HT-29 (cell line): ENCODE measurements around the gene DUSP14. TPM values are rescaled to one million over a fixed set of nuclear protein-coding genes. Genes with fewer than 3 reads are reported as not detected.
"Not testable (repeated sequence)": the region's sequence is repeated elsewhere in the genome, so short reads cannot be mapped to it uniquely, and the experiment has no call there.

ENCODE experiments used
- DNase-seq: peaks from one replicate; pipeline ENCODE4 v3.0.0-alpha.2; 2015; ENCODE audit warnings: low spot score
- total RNA-seq: library from RNA; depleted of rRNA; stranded (reverse); fragments of >200 nt; shearing (Covaris generic); gene quantifications from 2 replicates; pipeline ENCODE4 v1.2.3, GENCODE V29; 2014

Gene DUSP14
- total RNA-seq, 1 experiment from 2014 or later: 64.2 TPM

DNA sequence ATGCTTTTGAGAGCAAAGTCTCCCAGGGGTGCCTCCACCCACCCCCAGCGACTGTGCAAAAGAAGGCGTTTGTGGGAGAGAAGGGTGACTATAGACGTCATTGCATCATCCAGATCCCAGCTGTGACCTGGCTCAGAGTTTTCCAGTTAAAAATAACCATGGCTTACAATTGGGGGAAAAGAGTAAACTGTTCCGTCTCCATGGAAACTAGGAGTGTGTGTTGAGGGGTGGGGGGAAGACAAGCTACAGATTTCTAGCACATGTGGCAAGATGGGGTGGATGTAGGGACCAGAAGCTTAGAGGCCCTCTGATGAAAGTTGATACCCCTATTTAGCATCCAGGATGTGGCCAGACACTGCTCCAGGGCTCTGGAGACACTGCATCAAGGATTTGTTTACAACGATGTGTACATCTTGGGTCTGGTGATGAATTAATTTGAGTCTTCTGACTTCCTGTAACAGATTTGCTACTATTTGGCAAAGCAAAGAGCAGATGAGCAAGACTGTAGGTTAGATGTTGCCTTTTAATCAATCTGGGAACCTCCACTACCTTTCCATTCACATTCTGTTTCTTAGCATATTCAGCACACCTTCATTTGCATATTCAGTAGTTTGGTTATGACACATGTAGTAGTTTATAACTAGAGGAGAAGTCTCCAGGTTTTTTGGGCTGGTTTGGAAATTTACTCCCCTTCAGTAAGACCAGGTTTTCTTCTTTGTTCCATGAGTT is 6.2 kb upstream of the DUSP14 start:
- no peak for DNase-seq

DNA sequence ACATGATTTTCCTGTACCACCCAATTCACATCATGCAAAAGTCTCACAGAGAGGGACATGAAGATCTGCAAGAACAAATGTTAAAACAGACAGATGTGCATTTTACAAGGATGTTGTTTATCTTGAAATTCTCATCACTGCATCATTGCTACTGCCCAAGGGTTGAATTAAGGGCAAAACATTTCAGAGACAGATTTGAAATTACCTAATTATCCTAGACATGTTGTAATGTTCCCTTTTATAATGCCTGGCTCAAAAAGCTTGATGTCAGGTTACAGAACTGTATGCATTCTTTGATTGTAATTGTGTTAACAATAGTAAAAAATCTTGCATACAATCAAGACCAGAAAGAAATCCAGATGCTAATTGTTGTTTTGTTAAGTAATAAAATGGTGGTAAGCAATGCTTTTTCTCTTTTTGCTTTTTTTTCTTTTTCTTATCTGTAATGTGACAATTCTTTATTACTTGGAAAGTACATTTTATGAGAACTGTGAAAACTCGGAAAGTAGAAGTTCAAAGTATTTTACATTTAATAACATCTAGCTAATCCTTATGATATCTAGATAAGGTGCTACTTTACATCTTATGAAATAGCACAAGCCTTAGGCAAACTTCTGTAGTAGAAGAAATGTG is 3.6 kb upstream of the DUSP14 start:
- DNase-seq: no peak

DNA sequence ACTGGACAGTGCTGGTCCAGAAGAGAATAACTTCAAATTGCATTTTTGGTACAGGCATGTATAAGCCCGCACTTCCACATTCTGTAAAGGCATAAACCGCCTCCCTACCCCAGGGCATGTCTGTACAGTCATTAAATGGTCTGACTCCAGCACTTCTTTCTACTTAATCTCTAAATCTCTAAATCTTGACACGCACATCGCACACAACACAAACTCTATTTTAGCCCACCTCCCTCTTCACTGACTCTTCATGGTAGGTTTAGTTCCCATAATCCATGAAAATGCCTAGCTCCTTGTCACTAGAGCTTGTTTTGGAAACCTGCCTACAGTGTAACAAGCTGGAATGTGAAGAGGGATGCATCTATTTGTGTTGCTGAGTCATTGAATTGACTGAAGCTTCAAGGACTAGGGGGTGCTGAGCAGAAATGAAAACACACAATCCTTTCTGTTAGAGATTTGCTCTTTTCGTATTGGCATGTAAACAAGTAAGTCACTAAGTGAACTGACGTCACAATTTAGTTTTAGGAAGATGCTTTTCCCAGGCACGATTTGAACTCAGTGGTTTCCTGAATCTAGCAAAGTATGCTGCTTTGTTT is 1.6 kb upstream of the DUSP14 start:
- DNase-seq: peak; percentile 95

DNA sequence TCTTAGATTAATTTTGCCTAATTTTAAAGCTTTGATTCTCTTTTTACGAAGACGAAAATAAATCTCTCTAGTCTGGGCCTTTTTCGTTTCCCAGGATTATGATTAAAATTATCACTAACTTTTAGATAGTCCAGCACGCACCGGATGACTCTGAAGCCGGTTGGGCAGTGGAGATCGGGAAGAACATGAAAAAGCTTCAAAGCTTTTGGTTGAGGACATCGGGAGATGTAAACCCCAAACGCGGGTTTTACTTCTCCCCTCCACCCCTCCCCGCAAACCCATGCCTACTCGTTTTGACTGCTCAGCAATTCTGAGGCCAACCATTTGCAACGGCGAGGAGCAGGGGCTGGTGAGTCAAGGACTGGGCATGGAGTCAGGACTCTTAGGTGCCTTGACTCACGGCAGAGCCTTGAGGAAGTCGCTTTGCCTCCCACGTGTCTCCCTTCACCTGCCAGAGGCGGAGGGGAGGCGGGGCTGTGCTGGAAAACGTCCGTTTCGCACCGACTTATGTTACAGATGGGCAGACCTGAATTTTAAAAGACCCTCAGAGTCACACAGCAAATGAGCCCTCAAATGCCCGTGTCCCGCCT is 989 bp upstream of the DUSP14 start:
- DNase-seq: peak; percentile 97

DNA sequence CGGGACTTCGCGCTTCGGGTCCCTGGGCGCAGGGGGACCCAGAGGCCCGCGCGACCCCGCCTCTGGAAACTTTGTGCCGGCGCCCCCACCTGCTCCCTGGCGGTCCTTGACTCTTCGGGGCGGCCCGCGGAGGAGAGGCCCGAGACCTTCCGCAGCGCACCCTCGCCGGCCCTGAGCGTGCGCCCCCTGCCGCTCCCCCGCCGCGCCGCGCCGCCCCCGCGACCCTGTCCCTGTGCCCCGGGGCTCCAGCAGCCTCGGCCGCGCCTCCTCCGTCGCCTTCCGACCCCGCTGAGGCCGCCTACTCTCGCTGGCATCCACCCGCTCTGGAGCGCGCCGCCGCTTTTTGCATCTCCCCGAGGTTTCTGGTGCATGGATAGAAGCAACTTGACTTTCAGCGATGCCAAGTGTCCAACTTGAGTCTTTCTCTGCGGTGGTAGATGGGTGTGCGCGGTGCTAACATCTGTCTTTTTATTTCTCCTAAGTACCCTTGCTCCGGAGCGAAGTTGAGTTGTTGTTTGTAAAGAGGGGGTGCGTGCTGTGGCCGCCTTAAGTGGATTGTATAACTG is 414 bp downstream of the DUSP14 start:
- peak; percentile 82 for DNase-seq

DNA sequence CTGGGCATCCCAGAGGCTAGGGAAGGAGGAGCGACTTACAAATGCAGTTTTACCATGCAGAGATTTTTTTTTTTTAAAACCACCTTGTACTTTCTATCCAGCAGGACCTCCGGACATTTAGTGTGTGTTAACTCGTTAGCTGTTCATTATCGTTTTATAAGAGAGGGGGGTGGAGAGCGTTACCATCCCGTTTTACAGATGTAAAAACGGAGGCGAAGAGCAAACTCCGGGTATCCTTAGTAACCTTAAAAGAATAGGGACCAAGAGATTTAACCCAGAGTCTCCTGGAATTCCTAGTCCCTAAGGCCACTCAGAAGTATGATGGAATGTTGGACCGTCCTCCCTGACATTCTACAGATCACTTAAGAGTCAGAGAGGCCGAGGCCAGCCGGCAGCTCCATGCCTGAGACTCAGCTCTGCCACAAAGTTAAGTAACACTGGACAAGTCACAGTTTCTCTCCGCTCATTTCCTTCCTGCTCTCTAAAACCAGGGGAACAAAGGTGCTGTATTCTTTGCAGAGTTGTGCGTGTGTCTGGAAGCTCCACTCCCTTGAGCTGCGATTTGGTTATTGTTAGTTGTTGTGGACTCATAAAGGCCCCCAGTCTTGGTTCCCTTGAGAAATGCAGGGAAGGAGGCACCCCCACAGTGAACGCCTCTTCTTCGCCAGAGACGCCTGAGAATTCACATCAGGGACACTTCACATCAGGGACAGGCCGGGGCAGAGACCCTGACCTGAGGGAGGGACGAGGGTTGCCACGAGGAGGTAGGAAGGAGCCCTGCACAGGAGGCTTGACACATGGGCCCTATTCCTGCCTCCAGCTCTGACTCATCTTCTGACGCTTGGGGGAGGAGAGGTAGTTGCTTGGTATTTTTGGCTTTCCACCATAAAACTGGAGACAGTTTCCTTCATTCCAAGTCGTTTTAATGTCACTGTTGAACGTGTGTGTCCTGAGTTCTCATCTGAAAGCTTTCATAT is 1.2 kb downstream of the DUSP14 start:
- DNase-seq: peak; percentile 87

DNA sequence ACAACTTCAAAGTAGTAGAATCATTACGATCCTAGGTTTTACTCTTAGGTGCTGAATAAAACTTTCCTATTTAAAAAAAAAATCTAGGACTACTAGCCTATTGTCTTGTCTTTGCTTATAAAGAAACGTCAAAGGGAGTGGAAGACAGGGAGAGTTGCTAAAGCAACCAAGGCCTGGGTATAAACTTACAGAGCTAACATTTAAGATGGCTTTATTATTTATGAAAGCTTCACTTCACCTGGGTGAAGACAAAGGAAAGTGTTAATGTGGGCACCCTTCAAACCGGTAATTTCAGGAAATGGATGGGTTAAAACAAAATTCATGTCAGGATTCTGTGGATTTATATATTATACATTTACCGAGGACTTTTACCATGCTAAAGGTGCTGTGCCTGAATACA is 2.5 kb downstream of the DUSP14 start:
- peak; percentile 5 for DNase-seq

DNA sequence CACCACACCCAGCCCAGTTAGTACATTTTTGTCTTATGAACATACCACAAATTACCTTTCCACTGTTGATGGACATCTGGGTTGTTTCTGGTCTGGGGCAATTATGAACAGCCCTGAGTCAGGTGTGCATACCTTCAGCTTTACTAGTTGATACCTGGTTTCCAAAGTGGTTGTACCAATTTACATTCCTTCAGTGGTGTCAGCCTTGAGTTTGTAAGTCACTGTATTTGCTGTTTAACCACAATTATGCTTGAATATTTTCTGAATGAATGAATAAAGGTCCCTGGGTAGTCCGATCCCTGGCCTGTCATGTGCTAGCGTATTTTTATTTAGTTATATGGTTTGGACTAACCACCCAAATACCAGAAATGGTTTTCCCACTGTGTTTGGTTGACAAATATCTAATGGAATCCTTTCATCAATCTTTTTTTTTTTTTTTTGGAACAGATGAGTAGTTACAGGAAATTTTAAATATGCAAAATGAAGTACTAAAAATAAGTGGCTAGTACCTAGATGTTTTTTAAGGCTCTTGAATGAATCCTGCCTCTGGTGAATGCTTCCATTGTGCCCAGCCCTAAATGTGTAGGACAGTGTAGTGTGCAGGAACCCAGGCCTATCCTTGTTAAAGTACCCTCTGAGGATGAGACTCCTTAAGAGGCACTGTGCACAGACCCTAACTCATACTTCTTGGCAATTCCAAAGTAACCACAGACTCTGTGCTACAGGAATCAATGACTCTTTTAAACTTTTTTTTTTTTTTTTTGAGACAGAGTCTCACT is 3.7 kb downstream of the DUSP14 start:
- no peak for DNase-seq

DNA sequence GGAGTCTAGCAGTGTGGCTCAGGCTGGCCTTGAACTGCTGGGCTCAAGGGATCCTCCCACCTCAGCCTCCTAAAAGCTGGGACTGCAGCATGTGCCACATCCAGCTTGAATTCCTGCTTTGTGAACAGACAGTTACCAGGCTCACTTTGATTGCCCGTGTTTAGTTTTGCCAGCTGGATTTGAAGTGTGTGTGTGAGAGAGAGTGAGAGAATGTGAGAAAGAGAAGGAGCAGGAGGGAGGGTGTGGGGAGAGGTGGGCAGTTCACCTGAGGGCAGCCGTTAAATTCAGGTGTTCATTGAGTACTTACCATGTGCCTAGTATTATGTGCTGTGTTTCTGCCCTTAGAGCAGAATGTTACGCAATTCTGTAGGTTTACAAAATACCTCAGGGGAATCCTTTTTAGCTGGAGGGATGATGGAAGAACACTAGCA is 4.7 kb downstream of the DUSP14 start:
- no peak for DNase-seq

DNA sequence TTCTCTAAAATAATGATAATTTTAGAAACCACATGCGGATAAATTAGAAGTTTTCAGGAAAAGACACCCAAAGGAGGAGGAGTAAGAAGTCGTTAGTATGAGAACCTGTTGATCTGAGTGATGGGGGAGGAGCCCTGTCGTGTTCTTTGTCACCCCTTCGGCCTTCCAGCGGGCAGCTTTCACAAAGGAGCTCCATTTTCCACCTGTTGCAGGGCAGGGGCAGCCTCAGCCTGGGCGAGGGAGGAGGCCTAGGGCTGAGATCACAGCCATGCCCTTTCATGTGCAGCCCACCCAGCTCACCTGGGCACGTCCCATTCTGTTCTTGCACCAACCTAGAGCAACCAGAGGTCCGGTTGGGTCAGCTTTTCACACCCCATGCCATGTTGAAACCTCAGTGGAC is 5.3 kb downstream of the DUSP14 start:
- no peak for DNase-seq

DNA sequence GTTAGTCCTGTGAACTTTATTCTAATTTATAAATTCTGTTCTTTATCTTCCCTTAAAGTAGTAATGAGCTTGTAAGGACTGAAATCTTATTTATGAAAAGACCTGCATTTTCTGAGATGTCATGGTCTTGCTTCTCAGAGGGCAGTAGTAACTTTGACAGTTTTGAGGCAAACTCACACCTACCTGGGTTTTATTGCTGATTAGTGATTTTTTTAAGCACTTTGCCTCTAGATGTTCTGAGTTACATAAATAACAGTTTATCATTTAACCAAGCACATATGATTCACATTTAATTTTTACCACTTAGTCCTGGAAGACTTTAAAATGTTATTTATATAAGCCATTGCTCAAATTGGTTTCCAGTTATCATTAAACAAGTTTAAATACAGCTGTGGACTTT is 10.7 kb downstream of the DUSP14 start:
- no peak for DNase-seq

DNA sequence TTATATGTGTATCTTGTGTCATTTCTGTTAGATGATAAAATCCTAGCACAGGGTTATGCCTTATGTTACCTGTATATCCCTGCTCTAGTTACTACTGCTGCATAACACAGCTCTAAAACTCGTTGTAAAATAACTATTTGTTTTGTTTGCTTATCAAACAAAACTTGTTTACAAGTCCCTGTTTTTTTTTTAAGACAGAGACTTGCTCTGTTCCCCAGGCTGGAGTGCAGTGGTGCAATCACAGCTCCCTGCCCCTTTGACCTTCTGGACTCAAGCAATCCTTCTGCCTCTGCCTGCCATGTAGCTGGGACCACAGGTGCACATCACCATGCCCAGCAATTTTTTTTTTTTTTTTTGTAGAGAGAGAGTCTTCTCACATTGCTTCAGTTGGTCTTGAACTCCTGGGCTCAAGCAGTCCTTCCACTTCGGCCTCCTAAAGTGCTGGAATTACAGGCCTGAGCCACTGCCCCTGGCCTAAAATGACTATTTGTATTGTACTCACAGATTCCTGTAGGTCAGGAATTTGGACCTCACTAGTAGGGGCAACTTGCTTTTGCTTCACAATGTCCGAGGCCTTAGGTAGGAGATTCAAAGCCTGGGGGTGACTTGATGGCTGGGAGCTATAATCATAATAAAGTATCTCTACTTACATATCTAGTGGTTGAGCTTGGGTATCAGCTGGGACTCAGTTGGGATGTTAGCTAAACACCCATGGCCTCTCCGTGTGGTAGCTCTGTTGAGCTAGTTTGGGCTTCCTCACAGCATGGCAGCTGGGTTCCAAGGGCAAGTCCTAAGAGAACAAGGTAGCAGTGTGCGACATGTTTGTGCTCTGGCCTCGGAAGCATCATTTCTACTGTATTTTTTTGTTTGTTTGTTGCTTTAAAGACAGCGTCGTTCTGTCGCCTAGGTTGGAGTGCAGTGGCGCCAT is 12.6 kb downstream of the DUSP14 start:
- no peak for DNase-seq

DNA sequence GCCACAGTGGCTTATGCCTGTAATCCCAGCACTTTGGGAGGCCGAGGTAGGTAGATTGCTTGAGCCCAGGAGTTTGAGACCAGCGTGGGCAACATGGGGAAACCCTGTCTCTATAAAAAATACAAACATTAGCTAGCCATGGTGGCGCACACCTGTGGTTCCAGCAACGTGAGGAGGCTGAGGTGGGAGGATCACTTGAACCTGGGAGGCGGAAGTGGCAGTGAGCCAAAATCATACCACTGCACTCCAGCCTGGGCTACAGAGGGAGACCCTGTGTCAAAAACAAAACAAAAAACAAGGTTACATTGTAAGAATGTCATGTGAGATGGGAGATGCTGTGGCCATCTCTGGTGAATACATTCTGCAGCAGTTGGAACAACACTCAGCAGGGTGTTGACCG is 13.5 kb downstream of the DUSP14 start:
- DNase-seq: no peak

DNA sequence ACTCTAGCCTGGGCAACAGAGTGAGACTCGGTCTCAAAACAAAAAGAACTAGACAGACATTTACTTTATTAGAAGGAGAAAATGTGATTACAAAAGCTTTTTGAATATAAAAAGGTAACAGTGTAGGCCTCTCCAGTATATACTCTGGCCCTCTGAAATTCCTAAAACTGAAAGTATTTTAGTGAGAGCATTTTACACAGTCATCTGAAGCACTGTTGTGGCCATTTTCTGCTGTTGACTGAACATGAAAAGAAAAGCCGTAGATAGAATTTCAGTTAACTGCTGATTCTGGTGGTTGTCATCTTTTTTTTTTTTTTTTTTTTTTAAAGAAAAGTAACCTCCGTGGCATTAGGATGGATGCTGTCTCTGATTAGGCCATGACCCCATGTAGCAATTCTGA is 15.6 kb downstream of the DUSP14 start:
- no peak for DNase-seq

DNA sequence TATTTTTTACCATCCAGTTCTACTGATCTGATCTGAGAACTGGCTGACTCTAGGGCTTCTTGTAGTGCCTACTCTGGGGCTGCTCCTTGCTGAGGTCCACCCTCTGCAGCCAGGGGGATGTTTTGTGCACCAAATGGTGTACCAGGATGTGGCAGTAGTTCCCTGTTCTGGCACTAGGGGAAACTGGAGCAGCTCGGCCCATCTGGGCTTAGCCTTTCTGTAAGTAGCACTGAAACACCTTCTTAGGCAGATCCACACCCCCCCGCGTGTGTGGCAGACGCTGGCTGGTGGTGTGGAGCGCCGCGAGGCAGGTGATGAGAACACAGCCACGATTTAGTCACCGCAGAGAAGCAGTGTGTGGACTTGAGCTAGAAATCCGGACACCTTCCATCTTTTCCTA is 17.0 kb downstream of the DUSP14 start:
- peak; percentile 78 for DNase-seq

DNA sequence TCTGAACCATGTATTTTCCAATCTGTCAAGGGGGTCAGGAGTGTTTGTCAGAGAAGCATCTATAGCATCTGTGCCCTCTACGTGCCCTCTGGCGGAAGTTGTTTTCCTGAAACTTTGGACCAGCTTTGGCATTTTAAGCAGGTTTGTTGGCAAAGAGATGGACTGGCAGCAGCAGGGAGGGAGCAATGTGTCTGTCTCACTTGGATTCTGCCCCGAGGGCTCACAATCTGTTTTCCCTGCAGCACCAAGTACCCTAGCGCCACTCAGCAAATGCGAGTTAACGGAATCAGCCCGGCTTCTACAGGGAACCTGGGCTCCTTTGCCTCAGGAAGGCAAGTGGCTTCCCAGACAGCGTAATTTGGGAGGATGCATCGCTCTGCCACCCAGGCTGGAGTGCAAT is 17.4 kb downstream of the DUSP14 start:
- DNase-seq: no peak

DNA sequence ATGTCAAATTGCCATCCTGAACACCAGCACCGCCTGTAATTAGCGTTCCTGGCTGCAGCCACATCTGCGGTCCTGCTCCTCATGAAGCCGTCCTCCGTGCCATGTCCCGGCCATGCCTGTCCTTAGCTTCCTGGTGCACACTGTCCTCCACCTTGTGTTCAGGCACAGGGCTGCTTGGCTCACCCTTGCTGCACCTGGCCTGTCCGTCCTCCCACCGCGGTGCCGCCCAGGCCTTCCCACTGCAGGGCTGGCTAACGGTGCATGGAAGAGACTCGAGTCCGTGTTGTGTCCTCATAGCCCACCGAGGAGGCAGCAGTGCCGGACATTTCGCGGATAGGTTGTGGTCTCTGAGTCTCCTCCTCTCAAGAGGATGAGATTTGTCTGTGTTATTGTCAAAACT is 20.4 kb downstream of the DUSP14 start:
- no peak for DNase-seq

DNA sequence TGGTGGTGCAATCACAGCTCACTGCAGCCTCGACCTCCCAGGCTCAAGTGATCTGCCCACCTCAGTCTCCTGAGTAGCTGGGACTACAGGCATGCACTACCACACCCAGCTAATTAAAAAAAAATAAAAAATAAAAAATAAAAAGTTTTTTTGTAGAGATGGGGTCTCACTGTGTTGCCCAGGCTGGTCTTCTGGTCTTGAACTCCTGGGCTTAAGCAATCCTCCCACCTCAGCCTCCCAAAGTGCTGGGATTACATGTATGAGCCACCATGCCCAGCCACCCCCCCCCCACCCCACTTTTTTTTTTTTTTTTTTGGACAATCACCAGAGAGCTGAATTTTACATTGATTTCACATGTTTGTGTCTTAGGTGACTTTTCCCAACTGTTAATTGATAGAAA is 22.0 kb downstream of the DUSP14 start:
- not testable (repeated sequence) for DNase-seq

DNA sequence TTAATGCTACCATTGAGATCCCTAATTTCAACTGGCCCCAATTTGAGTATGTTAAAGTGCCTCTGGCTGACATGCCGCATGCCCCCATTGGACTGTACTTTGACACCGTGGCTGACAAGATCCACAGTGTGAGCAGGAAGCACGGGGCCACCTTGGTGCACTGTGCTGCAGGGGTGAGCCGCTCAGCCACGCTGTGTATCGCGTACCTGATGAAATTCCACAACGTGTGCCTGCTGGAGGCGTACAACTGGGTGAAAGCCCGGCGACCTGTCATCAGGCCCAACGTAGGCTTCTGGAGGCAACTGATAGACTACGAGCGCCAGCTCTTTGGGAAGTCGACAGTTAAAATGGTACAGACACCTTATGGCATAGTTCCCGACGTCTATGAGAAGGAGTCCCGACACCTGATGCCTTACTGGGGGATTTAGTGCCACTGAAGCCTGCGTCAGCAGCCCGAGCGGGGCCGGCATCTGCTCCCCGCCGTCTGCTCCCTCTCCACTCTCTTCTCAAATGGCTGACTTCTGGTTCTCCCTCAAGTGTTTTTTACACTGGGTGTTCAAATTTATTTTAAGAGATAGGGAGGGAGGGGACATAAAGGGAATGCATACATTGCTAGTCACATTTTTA is 22.9 kb downstream of the DUSP14 start:
- DNase-seq: no peak
